A549 (cell line): ENCODE results near the gene GRID2.

Experiments used
- BHLHE40 ChIP-seq: IDR thresholded peaks from 2 replicates; pipeline ENCODE4 v1.6.1; 2012; ENCODE audit warnings: low read depth, low read length, inconsistent platforms
- CEBPB ChIP-seq, 2 experiments: fragments of >200 bp in 1 of 2; sonication (Bioruptor Twin) in 1 of 2; formaldehyde crosslinking in 1 of 2; IDR thresholded peaks; 2 replicates each; pipeline ENCODE4 v1.6.1; 2012 to 2016
- EP300 ChIP-seq, 2 experiments: fragments of >200 bp; sonication (Bioruptor Twin); formaldehyde crosslinking; IDR thresholded peaks; 2 replicates in 1 of 2; 3 replicates in 1 of 2; pipeline ENCODE4 v1.6.1; 2016 to 2017
- HEYL ChIP-seq: fragments of 250-450 bp; sonication (Bioruptor Pico); IDR thresholded peaks from 2 replicates; pipeline ENCODE4 v1.8.0; 2021; ENCODE audit warnings: mild to moderate bottlenecking, moderate library complexity
- HOXA7 ChIP-seq: fragments of 250-450 bp; sonication (Bioruptor Pico); IDR thresholded peaks from 2 replicates; pipeline ENCODE4 v1.5.0; 2020; ENCODE audit warnings: mild to moderate bottlenecking, moderate library complexity
- NR3C1 ChIP-seq: fragments of >200 bp; sonication (Bioruptor Twin); formaldehyde crosslinking; IDR thresholded peaks from 3 replicates; pipeline ENCODE4 v1.6.1; 2017
- POLR2A ChIP-seq: IDR thresholded peaks from 2 replicates; pipeline ENCODE4 v1.6.1; 2012; ENCODE audit warnings: mild to moderate bottlenecking, low read length
- TF ChIP-seq, protein P1 (sequence below): fragments of >200 bp; sonication (Bioruptor Twin); formaldehyde crosslinking; IDR thresholded peaks from 3 replicates; pipeline ENCODE4 v1.5.1; 2016
- TF ChIP-seq, protein P2 (sequence below): fragments of 450-650 bp; IDR thresholded peaks from 2 replicates; pipeline ENCODE4 v1.6.1; 2014; ENCODE audit warnings: antibody characterized with exemption
- TF ChIP-seq, protein P3 (sequence below): IDR thresholded peaks from 2 replicates; pipeline ENCODE4 v1.6.1; 2012

DNA sequence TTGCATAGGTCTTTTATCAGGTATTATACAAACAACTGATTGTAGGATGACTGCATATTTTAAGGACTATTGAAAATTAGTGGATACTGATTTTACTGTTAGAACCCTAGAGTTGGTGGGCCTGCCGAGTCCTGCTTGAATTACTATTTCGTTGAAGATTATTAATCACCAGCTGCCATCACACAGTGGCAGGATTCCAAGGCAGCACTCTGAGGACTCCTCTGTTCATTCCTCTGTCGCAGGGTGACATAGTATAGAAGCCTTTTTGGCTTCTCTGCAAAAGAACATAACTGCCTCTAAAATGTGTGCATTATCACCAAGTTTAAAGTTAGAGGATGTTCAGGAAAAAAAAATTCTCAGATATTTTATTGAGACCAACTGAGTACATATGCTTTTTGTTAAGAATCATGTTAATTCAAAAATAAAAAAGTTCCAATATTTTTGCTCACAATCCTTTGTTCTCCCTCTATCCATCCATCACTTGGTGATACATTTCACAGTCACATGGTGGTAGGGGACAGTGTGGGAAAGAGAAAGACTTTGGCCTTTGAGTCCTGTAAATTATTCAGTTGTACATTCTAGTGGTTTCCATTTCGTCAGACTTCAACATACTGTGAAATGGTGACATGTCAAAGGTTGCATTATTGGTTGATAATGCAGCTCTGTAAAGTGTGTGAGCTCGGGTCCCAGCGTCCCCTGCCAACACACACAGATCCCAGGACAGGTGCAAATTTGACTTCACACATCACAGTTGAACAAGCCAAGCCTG is 332.5 kb downstream of the GRID2 start:
- TF ChIP-seq HOXA7 (CRISPR knock-in tag) (no peak), HEYL (CRISPR knock-in tag) (no peak), POLR2A (no peak), BHLHE40 (no peak), NR3C1 (no peak), EP300 (IDR thresholded peaks at IDR 0.05) (no peak), CEBPB (IDR thresholded peaks at IDR 0.05) (no peak)
- TF ChIP-seq, protein P1, sequence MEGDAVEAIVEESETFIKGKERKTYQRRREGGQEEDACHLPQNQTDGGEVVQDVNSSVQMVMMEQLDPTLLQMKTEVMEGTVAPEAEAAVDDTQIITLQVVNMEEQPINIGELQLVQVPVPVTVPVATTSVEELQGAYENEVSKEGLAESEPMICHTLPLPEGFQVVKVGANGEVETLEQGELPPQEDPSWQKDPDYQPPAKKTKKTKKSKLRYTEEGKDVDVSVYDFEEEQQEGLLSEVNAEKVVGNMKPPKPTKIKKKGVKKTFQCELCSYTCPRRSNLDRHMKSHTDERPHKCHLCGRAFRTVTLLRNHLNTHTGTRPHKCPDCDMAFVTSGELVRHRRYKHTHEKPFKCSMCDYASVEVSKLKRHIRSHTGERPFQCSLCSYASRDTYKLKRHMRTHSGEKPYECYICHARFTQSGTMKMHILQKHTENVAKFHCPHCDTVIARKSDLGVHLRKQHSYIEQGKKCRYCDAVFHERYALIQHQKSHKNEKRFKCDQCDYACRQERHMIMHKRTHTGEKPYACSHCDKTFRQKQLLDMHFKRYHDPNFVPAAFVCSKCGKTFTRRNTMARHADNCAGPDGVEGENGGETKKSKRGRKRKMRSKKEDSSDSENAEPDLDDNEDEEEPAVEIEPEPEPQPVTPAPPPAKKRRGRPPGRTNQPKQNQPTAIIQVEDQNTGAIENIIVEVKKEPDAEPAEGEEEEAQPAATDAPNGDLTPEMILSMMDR, result no peak
- TF ChIP-seq, protein P2, sequence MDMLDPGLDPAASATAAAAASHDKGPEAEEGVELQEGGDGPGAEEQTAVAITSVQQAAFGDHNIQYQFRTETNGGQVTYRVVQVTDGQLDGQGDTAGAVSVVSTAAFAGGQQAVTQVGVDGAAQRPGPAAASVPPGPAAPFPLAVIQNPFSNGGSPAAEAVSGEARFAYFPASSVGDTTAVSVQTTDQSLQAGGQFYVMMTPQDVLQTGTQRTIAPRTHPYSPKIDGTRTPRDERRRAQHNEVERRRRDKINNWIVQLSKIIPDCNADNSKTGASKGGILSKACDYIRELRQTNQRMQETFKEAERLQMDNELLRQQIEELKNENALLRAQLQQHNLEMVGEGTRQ, result no peak
- TF ChIP-seq, protein P3, sequence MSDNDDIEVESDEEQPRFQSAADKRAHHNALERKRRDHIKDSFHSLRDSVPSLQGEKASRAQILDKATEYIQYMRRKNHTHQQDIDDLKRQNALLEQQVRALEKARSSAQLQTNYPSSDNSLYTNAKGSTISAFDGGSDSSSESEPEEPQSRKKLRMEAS, result no peak
